GM12892 (cell line): ENCODE data around the gene FECH.

Experiments
- POLR2A ChIP-seq: IDR thresholded peaks from 2 replicates; pipeline ENCODE4 v1.6.1; 2011; ENCODE audit warnings: low read depth, low read length, control low read depth
- POLR2AphosphoS5 ChIP-seq: IDR thresholded peaks from 2 replicates; pipeline ENCODE4 v1.6.1; 2011; ENCODE audit warnings: low read depth, low read length, control low read depth
- TAF1 ChIP-seq: IDR thresholded peaks from 2 replicates; pipeline ENCODE4 v1.6.1; 2011; ENCODE audit warnings: low read depth, mild to moderate bottlenecking, control low read depth, low read length, borderline replicate concordance

DNA sequence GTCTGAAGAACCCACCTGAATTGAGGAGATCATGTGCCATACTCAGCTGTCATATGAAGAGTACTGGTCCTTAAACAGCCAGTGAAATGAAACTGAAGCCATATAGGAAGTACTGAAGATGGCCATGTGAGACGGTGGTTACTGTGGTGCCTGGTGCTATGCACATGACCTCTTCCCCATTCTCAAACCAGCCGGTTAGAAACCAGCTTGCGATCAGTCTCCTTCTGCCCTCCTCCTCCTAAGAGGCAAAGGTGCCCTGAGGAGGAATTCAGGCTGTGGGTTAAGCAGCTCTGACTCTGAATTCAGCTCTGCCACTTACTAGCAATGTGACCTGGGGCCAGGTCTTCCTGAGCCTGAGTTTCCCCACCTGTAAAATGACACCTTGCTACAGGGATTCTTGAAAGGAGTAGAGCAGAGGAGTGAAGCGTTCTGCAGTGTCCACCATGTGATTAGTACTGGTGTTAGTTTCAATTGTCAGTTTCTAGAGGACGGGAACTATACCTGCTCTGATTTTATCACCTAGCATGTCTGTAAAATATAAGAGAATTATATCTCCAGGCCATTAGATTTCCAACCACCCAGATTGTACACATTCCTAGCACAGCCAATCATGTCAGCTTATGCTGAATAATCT, 5.1 kb downstream of the FECH start:
- TF ChIP-seq POLR2A (no peak), POLR2AphosphoS5 (no peak), TAF1 (no peak)
